Activated CD8-positive, alpha-beta memory T cell treated with anti-CD3 and anti-CD28 coated beads for 36 hours (primary cell): ENCODE results near the gene SRRD. TPM values are rescaled to one million over a fixed set of nuclear protein-coding genes. Genes with fewer than 3 reads are reported as not detected.

Experiments
- CTCF ChIA-PET: fragments of 350-600 bp; sonication (Branson Sonifier 250); formaldehyde crosslinking; loops from one replicate; lab custom pipeline; 2021; ENCODE audit warnings: antibody characterized with exemption; lab: Charles Lee
- POLR2A ChIA-PET: fragments of 350-600 bp; sonication (Branson Sonifier 250); formaldehyde crosslinking; loops from one replicate; lab custom pipeline; 2021; ENCODE audit warnings: antibody characterized with exemption; lab: Charles Lee
- total RNA-seq, 2 experiments: library from RNA; stranded (reverse); gene quantifications; one replicate each; pipeline ENCODE4 v1.2.3, GENCODE V29; 2021

SRRD gene
- total RNA-seq, 2 experiments from 2014 or later, result 33.6 to 33.8 TPM

DNA sequence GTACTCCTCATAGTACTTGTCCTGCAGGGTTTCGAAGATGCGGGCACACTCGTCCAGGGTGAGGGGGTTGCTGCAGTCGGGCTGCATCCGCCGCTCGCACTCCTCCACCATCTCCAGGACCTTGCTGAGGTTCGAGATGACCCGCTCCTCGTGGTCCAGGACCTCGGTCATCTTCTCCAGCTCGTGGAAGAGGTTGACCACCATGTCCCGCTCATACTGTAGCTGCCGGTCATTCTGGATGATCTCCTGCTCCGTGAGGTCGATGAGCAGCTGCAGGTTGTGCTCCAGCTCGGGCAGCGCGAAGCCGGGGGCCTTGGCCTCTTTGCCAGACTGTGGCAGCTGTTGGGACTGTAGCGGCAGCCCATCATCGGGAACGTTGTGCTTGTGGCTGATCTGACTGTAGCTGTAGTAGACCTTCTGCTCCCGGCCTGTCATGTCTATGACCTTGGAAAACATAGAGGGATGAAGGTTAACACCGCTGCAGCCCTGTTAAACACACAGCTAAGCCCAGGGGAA lies 15.6 kb downstream of the SRRD start:
- ChIA-PET CTCF (no interaction called here), POLR2A (interaction anchor here (1.8 kb wide), 1 partner anchor 15 kb away, joined by 4 read pairs; no protein-coding TSS in a partner anchor)

DNA sequence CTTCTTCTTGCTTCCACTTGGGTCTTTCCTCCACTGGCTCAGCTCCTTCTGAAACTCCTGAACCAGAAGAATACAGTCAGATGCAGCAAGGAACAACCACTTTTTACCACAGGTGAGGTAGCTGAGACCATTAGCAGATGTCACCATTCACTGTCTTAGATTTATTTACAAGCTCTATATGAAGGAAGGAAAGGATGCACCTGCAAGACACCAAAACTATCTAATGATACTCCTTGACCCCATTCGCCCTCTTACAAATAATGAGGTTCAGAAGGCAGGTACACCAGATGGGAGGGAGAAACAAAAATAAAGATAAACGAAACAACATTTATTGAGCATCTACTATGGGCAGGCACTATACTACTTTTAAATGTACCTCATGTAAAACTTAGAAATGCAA lies 18.3 kb downstream of the SRRD start:
- CTCF ChIA-PET, result interaction anchor here (1.3 to 3.6 kb wide), 4 partner anchors 10 to 164 kb away, joined by 4 to 17 read pairs (median 6); partner anchors contain the start of genes HPS4 and SRRD

GRCh38 chr22:26502688-26503561 lies 19.2 kb downstream of the SRRD start:
- POLR2A ChIA-PET, result interaction anchor here (0.8 kb wide), 1 partner anchor 9 kb away, joined by 3 read pairs; the partner anchor contains the start of gene TFIP11
- CTCF ChIA-PET, result interaction anchor here (0.7 to 3.6 kb wide), 7 partner anchors 10 to 162 kb away, joined by 3 to 17 read pairs (median 5); partner anchors contain the start of genes HPS4, SRRD and TFIP11

More for the DNA sequence above, 18.3 kb downstream of the SRRD start:
- POLR2A ChIA-PET, result interaction anchor here (0.6 to 0.8 kb wide), 2 partner anchors 10 to 149 kb away, joined by 3 to 7 read pairs; partner anchors contain the start of gene TFIP11

DNA sequence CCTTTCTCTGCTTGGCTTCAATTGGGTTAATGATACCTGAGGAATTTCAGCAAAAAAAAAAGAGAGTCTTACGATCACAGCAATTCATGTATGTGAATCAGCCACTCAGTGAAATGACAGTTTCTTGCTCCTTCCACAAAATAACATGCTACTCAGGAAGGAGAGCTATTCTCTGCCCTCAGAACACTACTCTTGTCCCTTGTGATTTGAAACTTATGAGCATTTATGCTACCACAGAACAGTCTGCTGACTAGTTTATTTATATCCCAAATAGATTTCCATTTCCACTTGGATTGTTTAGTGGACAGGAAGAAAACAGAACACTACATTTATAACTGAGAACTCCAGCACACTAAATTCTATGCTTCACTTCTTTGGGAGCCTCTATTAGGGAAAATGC lies 20.1 kb downstream of the SRRD start:
- ChIA-PET CTCF (interaction anchor here (1.0 to 3.6 kb wide), 6 partner anchors 9 to 161 kb away, joined by 3 to 17 read pairs (median 5); partner anchors contain the start of genes HPS4, SRRD and TFIP11), POLR2A (no interaction called here)

DNA sequence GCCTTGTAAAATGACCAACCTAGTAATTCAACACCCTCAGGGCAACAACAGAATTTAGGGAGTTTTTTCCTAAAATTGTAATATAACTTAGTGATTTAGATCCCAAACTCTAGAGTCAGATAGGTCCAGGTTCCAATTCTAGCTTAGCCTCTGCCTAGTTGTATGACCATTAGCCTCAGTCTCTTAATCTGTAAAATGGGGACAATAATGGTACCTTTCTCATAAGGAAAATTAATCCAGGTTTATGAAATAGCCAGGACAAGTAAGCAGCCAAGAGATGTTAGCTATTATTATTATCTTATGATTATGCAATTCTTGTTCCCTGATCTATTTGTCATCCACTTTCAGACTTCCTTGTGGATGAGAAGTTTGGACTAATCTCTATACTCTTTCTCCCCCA lies 24.5 kb downstream of the SRRD start:
- ChIA-PET CTCF (interaction anchor here (0.6 to 1.0 kb wide), 2 partner anchors 8 to 25 kb away, joined by 4 read pairs; partner anchors contain the start of genes HPS4 and SRRD), POLR2A (interaction anchor here (0.7 kb wide), 1 partner anchor 44 kb away, joined by 5 read pairs; no protein-coding TSS in a partner anchor)

DNA sequence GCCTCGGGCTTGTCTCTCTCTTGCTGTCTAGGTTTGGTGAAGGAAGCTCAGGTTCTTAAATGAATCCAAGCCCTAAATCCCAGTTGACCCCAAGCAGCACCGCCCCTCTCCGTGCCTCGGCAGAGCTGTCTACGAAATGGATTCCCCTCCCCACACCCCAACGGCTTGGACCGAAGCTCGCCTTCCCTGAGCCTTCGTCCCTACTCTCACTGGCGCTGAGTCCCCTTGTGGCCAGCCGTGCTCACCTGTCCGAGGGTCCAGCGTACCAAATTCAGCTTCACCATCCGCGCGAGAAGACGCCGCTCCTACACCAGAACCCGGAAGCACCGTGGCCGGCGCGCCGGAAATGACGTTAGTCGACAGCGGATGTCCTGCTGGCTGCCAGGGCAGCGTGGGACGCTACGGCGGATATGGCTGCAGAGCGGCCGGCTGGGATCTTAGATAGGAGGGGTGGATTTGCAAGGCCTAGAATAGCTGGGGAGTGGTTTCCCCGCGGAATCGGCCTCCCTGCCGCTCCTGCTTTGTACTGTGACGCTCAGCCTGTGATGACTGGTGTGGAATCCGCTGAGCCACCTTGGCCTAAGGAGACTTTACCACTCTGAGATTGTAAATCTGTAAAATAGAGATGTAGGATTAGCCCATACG lies 28.6 kb downstream of the SRRD start, which contains the start of gene TFIP11:
Gene TFIP11, minus strand, starts transcription at position 325 of the 645 bp plus-strand sequence. CDS start 2,201 bp downstream, outside the sequence.
- POLR2A ChIA-PET, result interaction anchor here (0.6 to 1.2 kb wide), 4 partner anchors 10 to 162 kb away, joined by 3 to 4 read pairs (median 4); no protein-coding TSS in a partner anchor
- CTCF ChIA-PET, result interaction anchor here (1.2 to 1.5 kb wide), 2 partner anchors 9 to 162 kb away, joined by 3 to 4 read pairs; no protein-coding TSS in a partner anchor

DNA sequence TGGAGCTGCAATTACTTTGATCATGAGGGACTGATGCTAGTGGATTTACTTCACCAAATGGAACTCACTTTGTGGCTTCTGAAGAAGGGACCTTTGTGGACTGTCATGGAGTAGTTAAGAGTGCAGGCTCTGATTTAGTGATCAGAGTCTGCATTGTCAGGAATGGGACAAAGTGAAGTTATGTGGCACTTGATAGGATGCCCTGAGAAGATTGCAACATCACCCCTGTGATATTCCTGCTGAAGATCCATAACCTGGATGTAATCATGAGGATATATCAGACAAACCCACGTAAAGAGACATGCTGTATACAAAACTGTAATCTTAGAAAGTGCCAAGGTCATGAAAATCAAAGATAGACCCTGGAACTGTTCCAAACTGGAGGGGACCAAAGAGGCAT lies 30.2 kb downstream of the SRRD start:
- ChIA-PET CTCF (no interaction called here), POLR2A (no interaction called here)

GRCh38 chr22:26514419-26515161 lies 30.9 kb downstream of the SRRD start:
- CTCF ChIA-PET, result interaction anchor here (2.1 kb wide), 1 partner anchor 12 kb away, joined by 8 read pairs; no protein-coding TSS in a partner anchor
- POLR2A ChIA-PET, result no interaction called here

DNA sequence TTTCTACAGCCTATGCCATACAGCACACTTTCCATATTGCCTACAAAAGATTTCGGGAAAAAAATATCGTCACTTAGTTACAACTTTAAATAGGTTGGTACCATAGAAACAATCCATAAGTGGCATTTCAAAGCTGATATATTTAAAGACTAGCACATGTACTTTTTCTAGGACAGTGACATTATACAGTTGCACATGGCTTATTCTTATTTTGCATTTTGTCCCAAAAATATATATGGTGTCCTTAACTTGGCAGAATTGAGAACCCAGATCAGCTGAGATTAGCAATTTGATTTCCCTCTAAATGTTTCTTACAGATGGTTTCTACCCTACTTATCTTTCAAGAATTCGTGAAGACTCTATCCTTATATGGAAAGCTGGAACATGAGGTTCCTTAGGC lies 32.3 kb downstream of the SRRD start:
- ChIA-PET POLR2A (interaction anchor here (0.7 kb wide), 1 partner anchor 10 kb away, joined by 15 read pairs; no protein-coding TSS in a partner anchor), CTCF (interaction anchor here (0.7 to 2.1 kb wide), 2 partner anchors 8 to 13 kb away, joined by 4 to 8 read pairs; no protein-coding TSS in a partner anchor)

DNA sequence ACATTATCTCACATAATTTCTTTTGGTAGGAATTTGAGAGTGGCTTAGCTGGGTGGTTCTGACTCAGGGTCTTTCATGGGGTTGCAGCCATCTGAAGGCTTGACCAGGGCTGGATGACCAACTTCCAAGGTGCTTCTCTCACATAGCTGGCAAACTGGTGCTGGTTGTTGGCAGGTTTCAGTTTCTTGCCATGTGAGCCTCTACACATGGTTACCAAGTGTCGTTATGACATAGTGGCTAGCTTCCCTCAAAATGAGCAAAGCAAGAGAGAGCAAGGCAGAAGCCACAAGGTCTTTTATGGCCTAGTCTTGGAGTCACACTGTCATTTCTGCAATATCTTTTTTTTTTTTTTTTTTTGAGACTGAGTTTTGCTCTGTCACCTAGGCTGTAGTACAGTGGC lies 32.8 kb downstream of the SRRD start:
- POLR2A ChIA-PET, result interaction anchor here (0.7 kb wide), 1 partner anchor 10 kb away, joined by 15 read pairs; no protein-coding TSS in a partner anchor
- CTCF ChIA-PET, result interaction anchor here (0.7 to 2.1 kb wide), 2 partner anchors 8 to 14 kb away, joined by 4 to 8 read pairs; no protein-coding TSS in a partner anchor

DNA sequence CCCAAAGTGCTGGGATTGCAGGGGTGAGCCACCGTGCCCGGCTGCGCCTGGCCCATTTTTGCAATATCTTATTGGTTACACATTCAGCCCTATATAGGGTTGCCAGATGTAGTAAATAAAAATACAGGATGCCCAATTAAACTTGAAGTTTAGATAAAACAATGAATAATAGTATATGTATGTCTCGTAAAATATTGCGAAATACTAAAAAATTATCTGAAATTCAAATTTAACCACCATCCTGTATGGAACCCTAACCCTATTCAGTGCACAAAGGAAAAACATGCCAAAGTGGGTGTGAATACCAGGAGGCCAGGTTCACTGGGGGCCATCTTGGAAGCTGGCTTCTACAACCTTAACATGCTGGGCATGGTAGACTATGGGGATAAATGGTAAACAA lies 33.8 kb downstream of the SRRD start:
- POLR2A ChIA-PET, result no interaction called here

GRCh38 chr22:26522012-26522411 lies 38.3 kb downstream of the SRRD start:
- ChIA-PET CTCF (no interaction called here), POLR2A (no interaction called here)

More for the DNA sequence above, 33.8 kb downstream of the SRRD start:
- CTCF ChIA-PET, result interaction anchor here (0.6 kb wide), 1 partner anchor 47 kb away, joined by 3 read pairs; no protein-coding TSS in a partner anchor

DNA sequence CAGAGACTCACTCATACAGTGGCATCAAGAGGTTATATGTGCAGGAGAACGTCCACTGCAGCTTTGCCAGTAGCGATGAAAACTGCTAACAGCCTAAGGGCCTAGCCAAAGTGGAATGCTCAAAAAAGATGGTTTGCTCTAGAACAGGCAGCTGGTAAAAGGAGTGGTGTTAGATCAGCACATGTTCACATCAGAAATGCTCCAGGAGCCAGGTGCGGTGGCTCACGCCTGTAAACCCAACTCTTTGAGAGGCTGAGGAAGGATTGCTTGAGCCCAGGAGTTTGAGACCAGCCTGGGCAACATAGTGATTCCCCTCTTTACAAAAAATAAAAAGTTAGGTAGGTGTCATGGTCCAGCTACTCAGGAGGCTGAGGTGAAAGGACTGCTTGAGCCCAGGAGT lies 38.9 kb downstream of the SRRD start:
- ChIA-PET POLR2A (no interaction called here), CTCF (no interaction called here)

- ChIA-PET CTCF (no interaction called here), POLR2A (interaction anchor here (0.6 kb wide), 1 partner anchor 39 kb away, joined by 3 read pairs; no protein-coding TSS in a partner anchor)
These were observed 41.2 kb downstream of the SRRD start for GRCh38 chr22:26524870-26525269.

DNA sequence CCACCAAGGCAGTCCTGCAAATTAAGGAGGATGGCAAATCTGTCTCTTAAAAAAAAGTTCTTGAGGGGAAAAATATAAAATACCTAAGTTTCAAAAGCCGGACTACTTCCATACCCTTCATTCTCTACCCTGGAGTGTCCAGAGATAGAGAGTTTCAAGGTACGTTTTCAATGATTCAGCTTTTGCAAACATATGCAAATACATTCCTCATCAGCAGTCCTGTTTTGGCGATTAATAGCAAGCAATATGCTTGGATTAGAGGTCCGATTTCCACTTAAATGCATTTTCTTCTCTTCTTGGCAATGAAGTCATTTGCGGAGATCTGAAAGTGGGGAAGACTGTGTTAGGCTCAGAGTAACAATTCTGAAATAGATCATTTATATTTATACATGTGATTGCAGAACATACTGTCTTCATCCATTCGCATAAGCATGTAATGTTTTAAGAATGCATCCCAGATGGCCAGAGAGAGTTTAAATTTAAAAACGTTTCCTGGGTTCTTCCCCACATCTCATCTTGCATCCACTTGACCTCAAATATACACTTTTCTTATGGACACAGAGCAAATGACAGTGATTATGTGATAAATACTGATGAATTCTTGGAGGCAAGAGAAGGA lies 42.4 kb downstream of the SRRD start:
- POLR2A ChIA-PET, result no interaction called here
- CTCF ChIA-PET, result no interaction called here

DNA sequence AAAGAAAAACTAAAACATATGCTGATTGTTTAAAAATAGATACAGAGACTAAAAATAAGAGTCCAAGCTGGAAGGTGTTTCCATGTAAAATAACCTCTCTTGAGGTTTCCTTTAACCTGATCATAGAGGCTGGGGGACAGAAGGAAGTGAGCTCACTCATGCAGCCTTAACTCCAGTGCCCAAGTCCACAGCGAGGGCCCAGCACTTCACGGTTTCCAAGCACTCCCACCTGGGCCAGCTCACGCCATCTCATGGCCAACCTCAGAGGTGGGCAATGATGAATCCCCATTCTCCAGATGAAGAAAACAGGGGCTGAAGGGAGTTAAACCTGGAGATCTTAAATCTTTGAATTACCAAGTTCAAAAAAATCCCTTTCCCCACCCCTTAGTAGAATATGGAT lies 43.5 kb downstream of the SRRD start:
- POLR2A ChIA-PET, result no interaction called here
- CTCF ChIA-PET, result interaction anchor here (1.0 kb wide), 1 partner anchor 51 kb away, joined by 3 read pairs; no protein-coding TSS in a partner anchor
